Measurements from ENCODE around the gene SLC25A10. TPM values are rescaled to one million over a fixed set of nuclear protein-coding genes. Genes with fewer than 3 reads are reported as not detected.

The SLC25A10 gene
- total and polyA plus RNA-seq, 2 of the 8 experiments (the other 6 are each of a cell fraction or from before 2014, with no cell fraction given): 22.2 to 43.0 TPM

DNA sequence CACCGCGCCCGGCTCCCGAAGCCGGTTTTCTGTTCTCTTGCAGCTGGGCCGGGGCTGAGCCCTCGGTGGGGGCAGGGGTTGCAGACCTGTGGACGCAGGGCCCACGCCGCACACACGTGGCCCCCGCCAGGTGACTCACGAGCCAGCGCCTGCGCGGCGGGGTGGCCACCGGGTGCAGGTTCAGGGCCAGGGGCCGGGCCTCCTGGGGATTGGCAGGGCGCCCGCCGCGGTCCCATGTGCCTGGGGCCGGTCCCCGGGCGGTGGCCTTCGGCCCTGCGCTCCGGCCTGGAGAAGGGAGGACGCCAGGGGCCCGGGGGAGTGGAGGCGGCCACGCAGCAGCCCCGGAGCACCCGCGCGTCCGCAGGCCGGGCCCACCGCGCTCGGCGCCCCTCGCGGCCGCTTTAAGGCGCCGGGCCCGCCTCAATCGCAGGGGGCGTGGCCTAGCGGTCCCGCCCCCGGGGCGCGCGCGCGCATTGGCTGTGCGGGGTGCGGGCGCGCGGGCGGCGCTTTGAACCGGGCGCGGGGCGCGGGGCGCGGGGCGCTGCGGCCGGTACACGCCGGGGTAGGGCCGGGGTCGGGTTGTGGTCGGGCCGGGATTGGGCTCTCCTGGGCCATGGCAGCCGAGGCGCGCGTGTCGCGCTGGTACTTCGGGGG is at the start of gene SLC25A10 (continued):
- TF ChIP-seq, protein P1, sequence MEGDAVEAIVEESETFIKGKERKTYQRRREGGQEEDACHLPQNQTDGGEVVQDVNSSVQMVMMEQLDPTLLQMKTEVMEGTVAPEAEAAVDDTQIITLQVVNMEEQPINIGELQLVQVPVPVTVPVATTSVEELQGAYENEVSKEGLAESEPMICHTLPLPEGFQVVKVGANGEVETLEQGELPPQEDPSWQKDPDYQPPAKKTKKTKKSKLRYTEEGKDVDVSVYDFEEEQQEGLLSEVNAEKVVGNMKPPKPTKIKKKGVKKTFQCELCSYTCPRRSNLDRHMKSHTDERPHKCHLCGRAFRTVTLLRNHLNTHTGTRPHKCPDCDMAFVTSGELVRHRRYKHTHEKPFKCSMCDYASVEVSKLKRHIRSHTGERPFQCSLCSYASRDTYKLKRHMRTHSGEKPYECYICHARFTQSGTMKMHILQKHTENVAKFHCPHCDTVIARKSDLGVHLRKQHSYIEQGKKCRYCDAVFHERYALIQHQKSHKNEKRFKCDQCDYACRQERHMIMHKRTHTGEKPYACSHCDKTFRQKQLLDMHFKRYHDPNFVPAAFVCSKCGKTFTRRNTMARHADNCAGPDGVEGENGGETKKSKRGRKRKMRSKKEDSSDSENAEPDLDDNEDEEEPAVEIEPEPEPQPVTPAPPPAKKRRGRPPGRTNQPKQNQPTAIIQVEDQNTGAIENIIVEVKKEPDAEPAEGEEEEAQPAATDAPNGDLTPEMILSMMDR (IDR thresholded peaks at IDR 0.05; ENCODE audit: control extremely low read depth in 1 of 3, insufficient read depth in 1 of 3, low read depth in 1 of 3, low read length in 3 of 3): no peak
- TF ChIP-seq E2F6 (IDR thresholded peaks at IDR 0.05) (peak; percentile 45; the same call in 1 of the 2 replicates), HDAC2 (IDR thresholded peaks at IDR 0.05; ENCODE audit: borderline replicate concordance in 1 of 2, low read depth in 2 of 2, low read length in 2 of 2) (0 out of 4 replicates have a peak, but pooled peaks of 1 of the 2 experiments have one; percentile 61), RBBP5 (IDR thresholded peaks at IDR 0.05; ENCODE audit: borderline replicate concordance, low read depth, low read length) (peak; percentile 3; the same call in 1 of the 2 replicates), JUND (IDR thresholded peaks at IDR 0.05; ENCODE audit: low read length) (no peak)

Measured in H1 (cell line).